AG04450 (cell line): Measurements from ENCODE around the gene LRRC71. TPM values are rescaled to one million over a fixed set of nuclear protein-coding genes. Genes with fewer than 3 reads are reported as not detected.

ENCODE experiments used
- CTCF ChIA-PET: fragments of 300-600, 350-600 bp; formaldehyde crosslinking; extraction: SDS; loops from one replicate; lab custom pipeline; 2022; ENCODE audit warnings: antibody characterized with exemption, inconsistent platforms; lab: Charles Lee
- POLR2A ChIA-PET: fragments of 350-600 bp; formaldehyde crosslinking; extraction: SDS; loops from one replicate; lab custom pipeline; 2021; ENCODE audit warnings: antibody characterized with exemption, inconsistent platforms; lab: Yijun Ruan, JAX
- DNase-seq: peaks from one replicate; pipeline ENCODE4 v3.0.0-alpha.2; 2011; ENCODE audit warnings: low read depth, low spot score
- H3K27ac ChIP-seq: one replicate; pipeline ENCODE4 v1.5.1; 2012; ENCODE audit warnings: low read depth, low read length, control low read depth
- H3K27me3 ChIP-seq: one replicate; pipeline ENCODE4 v1.6.0; 2012; ENCODE audit warnings: low read length; ENCODE audit not compliant: control insufficient read depth, insufficient read depth
- H3K4me3 ChIP-seq: 2 replicates; pipeline ENCODE4 v1.5.1; 2011; ENCODE audit warnings: mild to moderate bottlenecking, low read depth, low read length, control low read depth
- H3K9me3 ChIP-seq: 2 replicates; pipeline ENCODE4 v1.5.1; 2012; ENCODE audit warnings: low read length; ENCODE audit not compliant: control insufficient read depth, insufficient read depth
- CTCF ChIP-seq: IDR thresholded peaks from 2 replicates; pipeline ENCODE4 v1.5.1; 2011; ENCODE audit warnings: low read depth, low read length, control low read depth, inconsistent platforms
- polyA plus RNA-seq: library from polyadenylated mRNA; depleted of rRNA; stranded (reverse); fragments of >200 nt; gene quantifications from 2 replicates; pipeline ENCODE4 v1.2.3, GENCODE V29; 2011

The LRRC71 gene
- polyA plus RNA-seq, 1 experiment = not detected

DNA sequence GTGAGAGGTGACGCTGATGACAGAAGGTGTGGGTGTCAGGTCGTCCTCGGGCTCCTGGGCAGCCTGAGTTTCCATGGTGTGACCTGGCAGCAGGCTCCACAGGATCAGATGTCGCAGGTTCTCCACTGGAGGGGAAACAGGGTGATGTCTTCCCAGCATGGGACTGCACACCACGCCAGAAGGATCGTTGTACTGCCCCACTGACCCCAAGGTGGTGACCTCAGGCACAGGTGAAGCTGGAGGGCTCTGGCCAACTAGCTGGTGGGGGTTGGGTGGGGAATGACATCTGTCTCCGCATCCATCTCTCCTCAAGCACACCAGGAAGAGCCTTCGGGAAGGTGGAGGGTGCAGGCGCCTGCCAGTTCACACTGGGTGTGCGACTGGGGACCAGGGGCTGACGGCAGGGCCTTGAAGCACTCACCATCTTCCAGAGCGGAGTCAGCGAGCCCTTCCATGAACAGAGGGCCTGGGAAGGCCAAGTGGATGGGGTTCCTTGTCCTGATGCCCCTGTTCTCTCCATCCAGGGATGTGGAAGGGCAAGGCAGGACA lies 19.4 kb downstream of the LRRC71 start:
- H3K4me3 ChIP-seq = no peak overlapping the region
- H3K27ac ChIP-seq = no peak overlapping the region
- ChIA-PET CTCF (no interaction called here), POLR2A (no interaction called here)
- TF ChIP-seq CTCF = no peak
- DNase-seq = no peak
- H3K27me3 ChIP-seq = no peaks in the 10 kb centered on the region
- H3K9me3 ChIP-seq = no peaks in the 10 kb centered on the region

GRCh38 chr1:156941675-156942074 lies 21.2 kb downstream of the LRRC71 start:
- H3K27ac ChIP-seq = no peak overlapping the region
- H3K9me3 ChIP-seq = no peaks in the 10 kb centered on the region
- POLR2A ChIA-PET = no interaction called here
- no peak overlapping the region for H3K4me3 ChIP-seq
- TF ChIP-seq CTCF = no peak
- H3K27me3 ChIP-seq = no peaks in the 10 kb centered on the region
- CTCF ChIA-PET = no interaction called here
- no peak for DNase-seq

DNA sequence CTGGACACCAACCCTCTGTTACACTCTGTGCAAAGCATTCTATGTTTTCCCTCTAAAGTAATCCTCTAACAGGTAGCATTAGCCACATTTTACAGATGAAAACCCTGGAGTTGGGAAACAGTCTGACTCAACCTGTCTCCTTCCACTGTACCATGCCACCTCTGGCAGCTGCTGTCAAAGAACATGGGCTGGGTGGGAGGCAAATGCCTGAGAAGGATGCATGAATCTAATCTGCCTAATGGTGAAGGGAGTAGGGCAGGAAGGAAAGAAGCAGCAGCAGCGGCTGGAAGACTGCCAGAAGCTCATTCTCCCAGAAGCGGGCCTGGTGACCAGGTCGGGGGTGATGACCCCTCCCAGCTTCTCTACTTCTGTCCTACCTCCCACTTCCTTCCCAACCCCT lies 21.7 kb downstream of the LRRC71 start:
- TF ChIP-seq CTCF = no peak
- Histone ChIP-seq H3K27me3 (no peaks in the 10 kb centered on the region), H3K4me3 (no peak overlapping the region), H3K27ac (no peak overlapping the region), H3K9me3 (no peaks in the 10 kb centered on the region)
- no peak for DNase-seq
- ChIA-PET POLR2A (no interaction called here), CTCF (interaction anchor here (0.6 to 0.7 kb wide), 2 partner anchors 51 to 132 kb away, joined by 3 read pairs; no protein-coding TSS in a partner anchor)

DNA sequence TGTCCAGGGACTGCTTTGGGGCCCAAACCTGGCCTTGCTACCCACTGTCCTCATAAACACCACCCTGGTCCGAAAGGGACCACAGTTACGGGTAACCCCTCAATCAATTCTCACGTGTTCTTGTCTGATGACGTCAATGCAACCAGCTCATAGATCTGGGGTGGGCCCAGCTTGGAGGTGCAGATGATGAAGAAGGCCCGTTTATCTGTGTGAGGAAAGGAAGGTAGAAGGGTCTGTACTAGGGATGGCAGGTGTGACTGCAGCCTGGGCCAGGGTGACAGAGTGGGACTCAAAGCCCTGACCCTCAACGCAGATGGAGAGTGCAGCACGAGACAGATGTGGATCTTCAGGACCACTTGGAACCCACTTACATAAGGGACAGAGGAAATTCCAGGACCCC lies 22.1 kb downstream of the LRRC71 start:
- TF ChIP-seq CTCF = no peak
- no peaks in the 10 kb centered on the region for H3K9me3 ChIP-seq
- no peaks in the 10 kb centered on the region for H3K27me3 ChIP-seq
- H3K4me3 ChIP-seq = no peak overlapping the region
- no peak for DNase-seq
- ChIA-PET POLR2A (no interaction called here), CTCF (interaction anchor here (0.6 to 0.7 kb wide), 2 partner anchors 51 to 132 kb away, joined by 3 read pairs; no protein-coding TSS in a partner anchor)
- H3K27ac ChIP-seq = no peak overlapping the region

DNA sequence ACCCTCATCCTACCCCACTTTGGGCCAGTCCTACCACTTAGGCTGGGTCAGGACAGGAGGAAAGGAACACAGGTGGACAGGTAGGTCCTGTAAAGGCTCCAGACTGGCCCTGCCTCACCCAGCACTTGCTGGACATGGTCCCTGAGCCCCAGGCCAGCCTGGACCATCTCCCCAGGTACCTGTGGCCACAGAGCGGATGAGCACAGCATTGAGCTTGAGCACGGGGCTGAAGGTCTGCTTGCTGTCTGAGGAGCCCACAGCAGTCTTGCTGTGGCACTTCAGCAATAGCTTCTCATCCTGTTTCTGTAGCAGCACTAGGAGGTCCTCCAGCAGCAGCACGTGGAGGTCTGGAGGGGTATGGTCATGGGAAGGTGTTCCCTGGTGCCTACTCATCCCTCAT lies 23.3 kb downstream of the LRRC71 start:
- no peak overlapping the region for H3K27ac ChIP-seq
- no peak for TF ChIP-seq CTCF
- ChIA-PET CTCF (no interaction called here), POLR2A (no interaction called here)
- no peaks in the 10 kb centered on the region for H3K9me3 ChIP-seq
- no peak overlapping the region for H3K4me3 ChIP-seq
- H3K27me3 ChIP-seq = no peaks in the 10 kb centered on the region
- no peak for DNase-seq
